Esophagus muscularis mucosa (tissue), 4 donors: ENCODE data around the gene RNF5. TPM values are rescaled to one million over a fixed set of nuclear protein-coding genes. Genes with fewer than 3 reads are reported as not detected.
A peak's percentile ranks its signal among the peaks of the same experiment; 100 is the strongest.

ENCODE experiments used
- DNase-seq: peaks from one replicate; pipeline ENCODE4 v3.0.0-alpha.2; 2017; ENCODE audit errors: extremely low spot score
- H3K27ac ChIP-seq, 4 donors: fragments of 200-600 bp; sonication (generic); replicated peaks in 1 of 4; 1 replicate in 3 of 4; 2 replicates in 1 of 4; pipeline ENCODE4 v1.5.1; 2016 to 2019; ENCODE audit warnings: mild to moderate bottlenecking in 1 of 4
- H3K27me3 ChIP-seq, 4 donors: fragments of 200-600 bp; sonication (generic); one replicate each; pipeline versions ENCODE4 v1.5.1 to v1.6.0; 2016 to 2019
- H3K36me3 ChIP-seq, 4 donors: fragments of 200-600 bp; sonication (generic); one replicate each; pipeline ENCODE4 v1.5.1; 2016 to 2019
- H3K4me1 ChIP-seq, 4 donors: fragments of 200-600 bp; sonication (generic); one replicate each; pipeline ENCODE4 v1.5.1; 2016 to 2019
- H3K4me3 ChIP-seq, 4 donors: fragments of 200-600 bp; sonication (generic); 1 replicate in 2 of 4; 2 replicates in 2 of 4; pipeline ENCODE4 v1.5.1; 2016 to 2019; ENCODE audit warnings: mild to moderate bottlenecking in 4 of 4, moderate library complexity in 1 of 4
- H3K9me3 ChIP-seq, 4 donors: fragments of 200-600 bp; sonication (generic); 1 replicate in 3 of 4; 2 replicates in 1 of 4; pipeline ENCODE4 v1.5.1; 2016 to 2019
- EP300 ChIP-seq: sonication (generic); formaldehyde crosslinking; IDR thresholded peaks from one replicate; pipeline ENCODE4 v1.6.1; 2017; ENCODE audit warnings: antibody characterized with exemption
- POLR2A ChIP-seq: fragments of 450-650 bp; IDR thresholded peaks from one replicate; pipeline ENCODE4 v1.6.1; 2017; ENCODE audit warnings: antibody characterized with exemption, moderate library complexity, mild to moderate bottlenecking, low read depth
- POLR2AphosphoS5 ChIP-seq, 2 donors: sonication (generic); formaldehyde crosslinking; IDR thresholded peaks; one replicate each; pipeline ENCODE4 v1.6.1; 2017; ENCODE audit warnings: antibody characterized with exemption in 2 of 2
- WGBS: methylation state at CpG from one replicate; pipeline ENCODE4 v1.1.5; 2018; 5-methylcytosine and 5-hydroxymethylcytosine counted together
- intact Hi-C: fragments of 100-400 bp; cut with DNase I; formaldehyde crosslinking; loops from one replicate; pipeline ENCODE4 v1.15.1; 2023
- total RNA-seq, 4 donors: library from RNA; depleted of rRNA; stranded (reverse); fragments of >200 nt; gene quantifications; one replicate each; pipeline versions ENCODE4 v1.1.0 to v1.2.1, GENCODE V29; 2016
- TF ChIP-seq, protein P1 (sequence below), 3 experiments: fragments of 200-600 bp in 2 of 3; fragments of 450-650 bp in 1 of 3; sonication (generic) in 2 of 3; IDR thresholded peaks; one replicate each; pipeline ENCODE4 v1.5.1; 2017 to 2019; ENCODE audit warnings: antibody characterized with exemption in 3 of 3, mild to moderate bottlenecking in 2 of 3, moderate library complexity in 1 of 3

The RNF5 gene
- 10 to 100 TPM; 76.2 to 91.4 (median 88.5) TPM for total RNA-seq

DNA sequence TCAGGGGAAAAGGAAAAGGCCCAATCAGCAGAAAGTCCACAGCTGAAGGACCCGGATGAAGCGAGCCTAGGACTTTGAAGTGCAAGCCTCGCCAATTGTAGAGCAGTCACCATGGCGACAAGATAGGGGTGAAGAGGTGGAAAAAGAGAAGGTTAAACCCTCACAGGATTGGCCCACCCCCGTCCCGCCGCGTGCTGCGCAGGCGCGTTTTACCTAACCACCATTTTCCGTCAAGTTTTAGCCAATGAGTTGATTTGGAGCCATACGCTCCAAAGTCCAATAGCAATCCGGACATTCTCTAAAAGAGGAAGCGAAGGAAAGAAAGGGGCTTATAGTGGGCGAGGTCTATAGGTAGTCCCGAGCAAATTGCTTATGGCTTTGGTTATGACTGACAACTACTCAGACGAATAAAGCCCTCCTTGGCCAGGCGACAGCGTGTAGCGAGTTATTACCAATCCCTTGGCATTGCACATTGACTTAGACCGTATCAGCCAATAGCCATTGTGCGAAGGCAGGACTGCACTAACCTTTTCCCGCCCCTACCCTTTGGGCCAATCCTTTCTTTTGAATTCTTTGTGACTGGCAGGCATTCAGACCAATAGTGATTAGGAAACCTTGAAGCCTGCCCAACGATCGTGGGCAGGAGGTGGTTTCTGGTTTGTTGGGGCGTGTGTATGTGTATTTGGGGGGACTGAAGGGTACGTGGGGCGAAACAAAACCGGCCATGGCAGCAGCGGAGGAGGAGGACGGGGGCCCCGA is at the start of gene RNF5:
RNF5 (plus strand) TSS at position 618 of the 759 bp plus-strand sequence; CDS start at position 725, 107 bp downstream.
- intact Hi-C loops: no loop called here
- peak within 1 kb of the TSS; percentile 74 to 93 (median 80) for H3K4me3 ChIP-seq
- TF ChIP-seq EP300: no peak
- TF ChIP-seq POLR2AphosphoS5 (IDR thresholded peaks at IDR 0.05): peak; percentile 77 to 80
- TF ChIP-seq POLR2A: no peak
- TF ChIP-seq, protein P1, sequence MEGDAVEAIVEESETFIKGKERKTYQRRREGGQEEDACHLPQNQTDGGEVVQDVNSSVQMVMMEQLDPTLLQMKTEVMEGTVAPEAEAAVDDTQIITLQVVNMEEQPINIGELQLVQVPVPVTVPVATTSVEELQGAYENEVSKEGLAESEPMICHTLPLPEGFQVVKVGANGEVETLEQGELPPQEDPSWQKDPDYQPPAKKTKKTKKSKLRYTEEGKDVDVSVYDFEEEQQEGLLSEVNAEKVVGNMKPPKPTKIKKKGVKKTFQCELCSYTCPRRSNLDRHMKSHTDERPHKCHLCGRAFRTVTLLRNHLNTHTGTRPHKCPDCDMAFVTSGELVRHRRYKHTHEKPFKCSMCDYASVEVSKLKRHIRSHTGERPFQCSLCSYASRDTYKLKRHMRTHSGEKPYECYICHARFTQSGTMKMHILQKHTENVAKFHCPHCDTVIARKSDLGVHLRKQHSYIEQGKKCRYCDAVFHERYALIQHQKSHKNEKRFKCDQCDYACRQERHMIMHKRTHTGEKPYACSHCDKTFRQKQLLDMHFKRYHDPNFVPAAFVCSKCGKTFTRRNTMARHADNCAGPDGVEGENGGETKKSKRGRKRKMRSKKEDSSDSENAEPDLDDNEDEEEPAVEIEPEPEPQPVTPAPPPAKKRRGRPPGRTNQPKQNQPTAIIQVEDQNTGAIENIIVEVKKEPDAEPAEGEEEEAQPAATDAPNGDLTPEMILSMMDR (IDR thresholded peaks at IDR 0.05): peak in 1 of 3 experiments; percentile 19
- 2% methylated on average over 33 of the region's 33 CpGs for WGBS
- no peaks in the 10 kb centered on the region for H3K27me3 ChIP-seq
- peaks cover 50 to 84% (median 81%) of the 10 kb centered on the region in 4 donors for H3K4me1 ChIP-seq
- H3K27ac ChIP-seq: peak within 1 kb of the TSS; percentile 94 to 99 (median 96)
- H3K36me3 ChIP-seq: peaks cover 0 to 33% (median 25%) of the 10 kb centered on the region in 4 donors
- peak; percentile 99 for DNase-seq
- H3K9me3 ChIP-seq: no peaks in the 10 kb centered on the region

GRCh38 chr6:32128751-32129296 is 49.4 kb upstream of the RNF5 start:
- intact Hi-C loops: no loop called here
- H3K27me3 ChIP-seq: no peaks in the 10 kb centered on the region
- H3K36me3 ChIP-seq: peaks cover 20 to 32% (median 29%) of the 10 kb centered on the region in 4 donors
- peak overlapping the region; percentile 85 to 94 (median 91) for H3K27ac ChIP-seq
- TF ChIP-seq EP300: no peak
- TF ChIP-seq POLR2A: no peak
- TF ChIP-seq, protein P1 (IDR thresholded peaks at IDR 0.05): no peak
- TF ChIP-seq POLR2AphosphoS5 (IDR thresholded peaks at IDR 0.05): no peak
- no peaks in the 10 kb centered on the region for H3K9me3 ChIP-seq
- peaks cover 29 to 48% (median 38%) of the 10 kb centered on the region in 4 donors for H3K4me1 ChIP-seq
- peak overlapping the region; percentile 80 to 92 (median 86) for H3K4me3 ChIP-seq
- DNase-seq: no peak
- WGBS: 92% methylated on average over 12 of the region's 13 CpGs

GRCh38 chr6:32129297-32130088 is 48.7 kb upstream of the RNF5 start:
- Histone ChIP-seq H3K9me3 (no peaks in the 10 kb centered on the region), H3K27me3 (no peaks in the 10 kb centered on the region), H3K4me1 (peaks cover 29 to 47% (median 38%) of the 10 kb centered on the region in 4 donors), H3K27ac (peak overlapping the region; percentile 85 to 94 (median 91)), H3K36me3 (peaks cover 15 to 26% (median 22%) of the 10 kb centered on the region in 4 donors), H3K4me3 (peak overlapping the region; percentile 80 to 92 (median 86))
- intact Hi-C loops: no loop called here
- WGBS: 39% methylated on average over 21 of the region's 22 CpGs
- no peak for TF ChIP-seq POLR2A
- TF ChIP-seq POLR2AphosphoS5 (IDR thresholded peaks at IDR 0.05): no peak
- TF ChIP-seq, protein P1 (IDR thresholded peaks at IDR 0.05): no peak
- TF ChIP-seq EP300: no peak
- no peak for DNase-seq

DNA sequence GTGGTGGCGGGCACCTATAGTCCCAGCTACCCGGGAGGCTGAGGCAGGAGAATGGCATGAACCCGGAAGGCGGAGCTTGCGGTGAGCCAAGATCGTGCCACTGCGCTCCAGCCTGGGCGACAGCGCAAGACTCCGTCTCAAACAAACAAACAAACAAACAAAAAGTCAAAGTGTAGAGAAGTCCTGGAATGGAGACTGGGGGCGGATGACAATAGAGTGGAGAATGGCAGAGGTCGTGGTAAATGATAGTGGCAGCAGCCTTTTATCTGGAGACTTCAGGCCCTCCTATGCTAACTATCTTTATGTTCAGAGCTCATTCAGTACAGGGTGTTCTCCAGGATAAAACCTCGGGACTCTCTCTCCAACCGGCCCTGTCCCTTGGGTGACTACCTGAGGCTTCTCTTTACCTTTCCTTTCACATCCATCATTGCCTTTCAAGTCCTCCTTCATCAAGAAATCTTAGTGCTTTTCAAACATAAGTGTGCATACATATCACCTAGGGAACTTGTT is 46.7 kb upstream of the RNF5 start:
- Histone ChIP-seq H3K4me1 (peaks cover 27 to 34% (median 31%) of the 10 kb centered on the region in 4 donors), H3K9me3 (no peaks in the 10 kb centered on the region), H3K27me3 (no peaks in the 10 kb centered on the region), H3K36me3 (peaks cover 0 to 6% (median 3%) of the 10 kb centered on the region in 4 donors), H3K27ac (no peak overlapping the region), H3K4me3 (no peak overlapping the region)
- TF ChIP-seq POLR2AphosphoS5 (IDR thresholded peaks at IDR 0.05): no peak
- no peak for TF ChIP-seq EP300
- no peak for TF ChIP-seq POLR2A
- TF ChIP-seq, protein P1 (IDR thresholded peaks at IDR 0.05): no peak
- intact Hi-C loops: no loop called here
- DNase-seq: no peak
- 90% methylated on average over 14 of the region's 14 CpGs for WGBS
